HL-60 (cell line): ENCODE measurements around the gene ENTHD1.

Experiments
- DNase-seq, 2 experiments: peaks; one replicate each; pipeline ENCODE4 v3.0.0-alpha.2; 2010 to 2020; ENCODE audit warnings: low read depth in 1 of 2, low spot score in 1 of 2
- H3K27ac ChIP-seq: fragments of 250-450 bp; sonication (Bioruptor Pico); replicated peaks from 2 replicates; pipeline ENCODE4 v1.5.1; 2020; ENCODE audit warnings: mild to moderate bottlenecking, moderate library complexity
- H3K27me3 ChIP-seq: fragments of 250-450 bp; sonication (Bioruptor Pico); 2 replicates; pipeline ENCODE4 v1.5.1; 2021; ENCODE audit warnings: mild to moderate bottlenecking, moderate library complexity; ENCODE audit not compliant: insufficient read depth, poor library complexity, severe bottlenecking
- H3K4me3 ChIP-seq: replicated peaks from 2 replicates; pipeline ENCODE4 v1.5.1; 2011; ENCODE audit warnings: mild to moderate bottlenecking, control low read depth, low read length; ENCODE audit not compliant: insufficient read depth
- CTCF ChIP-seq: IDR thresholded peaks from one replicate; pipeline ENCODE4 v1.5.1; 2011; ENCODE audit warnings: low read length, control low read depth, inconsistent platforms; ENCODE audit not compliant: insufficient read depth
- GABPA ChIP-seq: IDR thresholded peaks from 2 replicates; pipeline ENCODE4 v1.6.1; 2012; ENCODE audit warnings: low read depth
- POLR2AphosphoS5 ChIP-seq: IDR thresholded peaks from 2 replicates; pipeline ENCODE4 v1.6.1; 2012; ENCODE audit warnings: low read depth
- REST ChIP-seq: IDR thresholded peaks from 2 replicates; pipeline ENCODE4 v1.6.1; 2012; ENCODE audit warnings: low read depth; ENCODE audit not compliant: insufficient replicate concordance
- SPI1 ChIP-seq: IDR thresholded peaks from 2 replicates; pipeline ENCODE4 v1.6.1; 2012; ENCODE audit warnings: low read depth, mild to moderate bottlenecking, borderline replicate concordance

Gene ENTHD1

DNA sequence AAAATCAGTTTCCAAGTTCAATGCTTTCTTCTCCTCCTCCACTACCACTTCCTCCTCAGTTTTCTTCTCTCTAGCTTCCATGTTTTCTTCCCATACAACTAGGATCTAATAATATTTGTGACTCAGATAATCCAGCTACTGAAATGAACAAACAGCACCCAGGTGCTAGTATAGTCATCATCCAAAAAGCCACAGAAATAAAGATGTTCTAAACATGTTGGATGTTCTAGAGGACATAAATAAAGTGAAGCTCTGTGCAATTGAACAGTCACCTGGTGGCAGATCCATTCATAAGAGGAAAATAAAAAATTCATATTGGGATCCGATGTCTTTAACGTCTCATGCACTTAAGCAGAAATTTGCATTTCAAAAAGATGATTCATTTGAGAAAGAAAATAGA, 142.8 kb downstream of the ENTHD1 start:
- peaks cover 6% of the 10 kb centered on the region for H3K27me3 ChIP-seq
- no peak for DNase-seq
- TF ChIP-seq POLR2AphosphoS5 (no peak), REST (no peak), GABPA (no peak), SPI1 (no peak), CTCF (no peak)

DNA sequence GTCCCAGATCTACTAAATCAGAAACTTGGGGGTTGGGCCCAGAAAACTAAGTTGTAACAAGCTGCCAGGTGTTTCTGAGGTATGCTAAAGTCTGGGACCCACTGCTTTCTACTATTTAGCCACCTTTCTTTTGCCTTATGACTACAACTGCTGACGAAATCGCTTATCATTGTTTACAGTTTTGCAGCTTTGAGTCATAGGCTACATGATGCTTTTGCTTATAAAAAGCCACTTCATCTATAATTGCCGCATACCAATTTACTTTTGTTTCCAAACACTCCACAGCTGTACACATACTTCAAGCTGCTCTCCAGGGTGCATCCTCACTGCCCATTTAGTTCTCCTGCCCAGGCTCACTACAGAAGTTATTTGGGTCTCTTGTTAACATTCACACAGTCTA, 144.7 kb downstream of the ENTHD1 start:
- DNase-seq, result no peak
- Histone ChIP-seq H3K27me3 (peaks cover 10% of the 10 kb centered on the region), H3K4me3 (no peak overlapping the region), H3K27ac (no peak overlapping the region)
- no peak for TF ChIP-seq CTCF
- no peak for TF ChIP-seq SPI1
- TF ChIP-seq GABPA, result no peak
- TF ChIP-seq POLR2AphosphoS5, result no peak
- no peak for TF ChIP-seq REST

More for the DNA sequence above, 142.8 kb downstream of the ENTHD1 start:
- no peak overlapping the region for H3K27ac ChIP-seq
- H3K4me3 ChIP-seq, result no peak overlapping the region

- H3K27ac ChIP-seq, result no peak overlapping the region
- DNase-seq, result no peak
- H3K4me3 ChIP-seq, result no peak overlapping the region
- TF ChIP-seq SPI1 (no peak), POLR2AphosphoS5 (no peak), GABPA (no peak), REST (no peak), CTCF (no peak)
- H3K27me3 ChIP-seq, result peaks cover 15% of the 10 kb centered on the region
These were observed 146.8 kb downstream of the ENTHD1 start for GRCh38 chr22:39746600-39747262.
